ENCODE data around the gene POU2AF1. TPM values are rescaled to one million over a fixed set of nuclear protein-coding genes. Genes with fewer than 3 reads are reported as not detected.
"Not testable (repeated sequence)": the region's sequence is repeated elsewhere in the genome, so short reads cannot be mapped to it uniquely, and the experiment has no call there.

POU2AF1 gene
- total RNA-seq, 1 donor from 2014 or later: not detected

- no peaks in the 10 kb centered on the region for H3K4me1 ChIP-seq
- H3K27ac ChIP-seq: no peak overlapping the region
- H3K4me3 ChIP-seq: no peak overlapping the region
- H3K9me3 ChIP-seq: no peaks in the 10 kb centered on the region
- intact Hi-C loops (cut with DNase I): no loop called here
- H3K36me3 ChIP-seq: no peaks in the 10 kb centered on the region
- TF ChIP-seq CTCF (IDR thresholded peaks at IDR 0.05): no peak
- no peak for TF ChIP-seq POLR2A (IDR thresholded peaks at IDR 0.05)
- no peak for TF ChIP-seq POLR2AphosphoS5 (IDR thresholded peaks at IDR 0.05; ENCODE audit: insufficient read depth in 1 of 2, low read depth in 1 of 2)
- DNase-seq (ENCODE audit: extremely low spot score in 2 of 2): no peak
- no peaks in the 10 kb centered on the region for H3K27me3 ChIP-seq
Observed at GRCh38 chr11:111399187-111400031, 20.3 kb upstream of the POU2AF1 start.

GRCh38 chr11:111397034-111397433 lies 18.0 kb upstream of the POU2AF1 start:
- Histone ChIP-seq H3K4me1 (no peaks in the 10 kb centered on the region), H3K4me3 (no peak overlapping the region), H3K27ac (no peak overlapping the region), H3K27me3 (no peaks in the 10 kb centered on the region), H3K9me3 (no peaks in the 10 kb centered on the region), H3K36me3 (no peaks in the 10 kb centered on the region)
- no peak for DNase-seq (ENCODE audit: extremely low spot score in 2 of 2)
- intact Hi-C loops (cut with DNase I): no loop called here
- no peak for TF ChIP-seq POLR2AphosphoS5 (IDR thresholded peaks at IDR 0.05; ENCODE audit: insufficient read depth in 1 of 2, low read depth in 1 of 2)
- no peak for TF ChIP-seq POLR2A (IDR thresholded peaks at IDR 0.05)
- TF ChIP-seq CTCF (IDR thresholded peaks at IDR 0.05): no peak

- intact Hi-C loops (cut with DNase I): no loop called here
- H3K4me3 ChIP-seq: no peak overlapping the region
Observed at GRCh38 chr11:111395749-111396148, 16.7 kb upstream of the POU2AF1 start.

GRCh38 chr11:111395081-111395480 lies 16.0 kb upstream of the POU2AF1 start:
- no peak overlapping the region for H3K4me3 ChIP-seq
- intact Hi-C loops (cut with DNase I): no loop called here
- TF ChIP-seq POLR2AphosphoS5 (IDR thresholded peaks at IDR 0.05; ENCODE audit: insufficient read depth in 1 of 2, low read depth in 1 of 2) (no peak), CTCF (IDR thresholded peaks at IDR 0.05) (no peak), POLR2A (IDR thresholded peaks at IDR 0.05) (no peak)
- H3K27me3 ChIP-seq: no peaks in the 10 kb centered on the region
- peaks cover 8% of the 10 kb centered on the region for H3K4me1 ChIP-seq
- H3K27ac ChIP-seq: no peak overlapping the region
- no peaks in the 10 kb centered on the region for H3K36me3 ChIP-seq
- H3K9me3 ChIP-seq: no peaks in the 10 kb centered on the region
- DNase-seq (ENCODE audit: extremely low spot score in 2 of 2): peak in 1 of 2 donors; percentile 70

More at GRCh38 chr11:111395749-111396148, 16.7 kb upstream of the POU2AF1 start:
- peak in 1 of 2 donors; percentile 54 for DNase-seq (ENCODE audit: extremely low spot score in 2 of 2)
- no peaks in the 10 kb centered on the region for H3K27me3 ChIP-seq
- TF ChIP-seq POLR2A (IDR thresholded peaks at IDR 0.05) (no peak), CTCF (IDR thresholded peaks at IDR 0.05) (no peak), POLR2AphosphoS5 (IDR thresholded peaks at IDR 0.05; ENCODE audit: insufficient read depth in 1 of 2, low read depth in 1 of 2) (no peak)
- no peaks in the 10 kb centered on the region for H3K36me3 ChIP-seq
- no peak overlapping the region for H3K27ac ChIP-seq
- no peaks in the 10 kb centered on the region for H3K9me3 ChIP-seq
- peaks cover 8% of the 10 kb centered on the region for H3K4me1 ChIP-seq

- intact Hi-C loops (cut with DNase I): not testable (repeated sequence)
Observed at GRCh38 chr11:111394147-111394546, 15.1 kb upstream of the POU2AF1 start.

More at GRCh38 chr11:111394147-111394546, 15.1 kb upstream of the POU2AF1 start:
- DNase-seq (ENCODE audit: extremely low spot score in 2 of 2): peak in 1 of 2 donors; percentile 75
- not testable (repeated sequence) for H3K4me3 ChIP-seq, H3K36me3 ChIP-seq, H3K27ac ChIP-seq, H3K9me3 ChIP-seq, H3K4me1 ChIP-seq, H3K27me3 ChIP-seq

Data from vagina (tissue), 2 donors.